HG03039 (cell line): ENCODE results near the gene UBE2E2.

Experiments
- ATAC-seq: cut with Tn5 transposase; IDR thresholded peaks from one replicate; pipeline ENCODE4 v1.9.1; 2021; ENCODE audit warnings: mild to moderate bottlenecking, moderate library complexity; ENCODE audit not compliant: unreplicated experiment

Gene UBE2E2

DNA sequence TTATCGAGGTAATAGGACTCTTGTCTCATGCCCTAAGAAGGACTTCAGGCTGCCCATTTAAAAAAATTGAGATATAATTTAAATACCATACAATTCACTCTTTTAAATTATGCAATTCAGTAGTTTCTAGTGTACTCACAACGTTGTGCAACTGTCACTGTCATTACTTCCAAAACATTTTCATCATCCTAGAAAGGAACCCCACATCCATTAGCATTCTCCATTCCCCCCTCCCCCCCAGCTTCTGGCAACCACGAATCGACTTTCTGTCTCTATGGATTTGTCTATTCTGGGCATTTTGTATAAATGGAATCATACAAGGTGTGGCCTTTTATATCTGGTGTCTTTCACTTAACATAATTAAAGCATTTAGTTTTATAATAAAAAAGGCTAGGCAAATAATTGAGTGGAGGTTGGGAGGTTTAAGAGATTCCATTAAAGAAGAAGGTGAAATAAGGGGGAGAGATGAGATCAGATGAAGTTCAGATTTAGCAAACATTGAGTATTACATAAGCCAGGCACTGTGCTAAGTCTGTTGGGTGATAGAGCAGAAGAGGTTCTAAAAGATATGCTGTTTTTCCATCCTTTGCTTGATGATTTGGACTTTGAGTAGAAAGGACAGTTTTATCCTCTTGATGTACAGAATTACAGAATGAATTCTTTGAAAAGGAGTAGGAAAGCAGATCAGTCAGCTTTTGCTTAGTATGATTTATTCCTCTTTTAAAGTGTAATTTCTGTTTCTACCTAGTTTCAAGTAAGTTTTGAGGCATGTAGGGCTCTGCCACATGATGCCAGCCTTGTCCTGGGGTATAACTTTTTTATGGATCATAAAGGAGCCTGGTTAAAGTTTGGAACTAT is 36.3 kb downstream of the UBE2E2 start:
- no peak for ATAC-seq

DNA sequence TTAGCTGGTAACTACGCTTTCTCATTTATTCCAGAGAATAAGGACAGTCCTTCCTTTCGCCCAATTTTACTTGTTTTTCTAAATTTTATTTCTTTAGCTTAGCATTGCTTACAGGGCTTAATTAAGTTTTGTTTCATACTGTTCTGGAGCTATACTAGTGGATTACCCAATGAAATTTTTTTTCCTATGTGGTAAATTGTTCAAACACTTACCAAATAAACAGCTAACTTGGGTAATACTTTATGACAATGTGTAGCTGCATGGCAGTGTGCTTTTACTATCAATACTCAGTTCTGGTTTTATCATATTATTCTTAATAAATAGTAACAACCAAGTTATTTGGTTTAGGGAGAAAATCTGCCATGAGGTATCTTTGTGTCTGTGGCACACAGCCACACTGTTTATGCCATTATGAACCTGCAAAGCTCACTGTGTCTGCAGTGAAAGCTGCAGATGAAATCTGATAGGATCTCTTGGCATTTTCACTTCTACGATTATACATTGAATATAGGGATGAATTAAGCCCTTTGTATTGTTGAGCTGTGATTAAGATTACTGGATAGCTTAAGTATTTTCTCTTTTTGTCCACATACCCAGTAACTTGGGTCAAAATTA is 37.2 kb downstream of the UBE2E2 start:
- ATAC-seq = no peak

DNA sequence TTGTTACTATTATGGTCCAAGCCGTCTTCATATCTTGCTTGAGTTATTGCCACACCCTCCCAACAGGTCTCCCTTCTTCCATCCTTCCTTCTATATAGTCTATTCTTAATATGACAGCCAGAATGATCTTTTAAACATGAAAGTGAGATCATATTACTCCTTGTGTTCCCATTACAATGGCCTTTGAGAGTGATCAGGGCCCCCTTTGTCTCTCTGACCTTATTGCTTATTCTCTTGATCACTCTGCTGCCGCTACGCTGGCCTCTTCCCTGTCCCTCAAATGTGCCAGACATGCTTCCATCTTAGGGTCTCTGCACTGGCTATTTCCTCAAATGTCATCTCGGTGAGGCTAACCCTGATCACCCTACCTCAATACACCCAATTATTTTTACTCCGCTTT is 38.1 kb downstream of the UBE2E2 start:
- no peak for ATAC-seq

DNA sequence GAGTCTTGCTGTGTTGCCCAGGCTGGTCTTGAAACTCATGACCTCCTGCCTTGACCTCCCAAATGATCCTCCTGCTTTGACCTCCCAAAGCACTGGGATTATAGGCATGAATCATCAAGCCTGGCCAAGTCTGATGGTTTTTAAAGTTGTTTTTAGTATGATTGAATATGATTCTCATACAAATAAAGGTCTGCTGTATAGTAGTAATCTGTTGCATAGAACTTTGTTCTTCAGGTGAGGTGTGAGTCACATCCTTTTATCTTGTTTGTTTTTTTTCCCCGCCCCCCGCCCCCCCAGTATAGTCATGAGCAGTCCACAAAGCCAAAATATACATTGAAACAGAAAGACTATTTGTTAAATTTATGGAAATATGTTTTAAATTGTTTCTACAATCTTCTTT is 39.0 kb downstream of the UBE2E2 start:
- ATAC-seq = no peak

DNA sequence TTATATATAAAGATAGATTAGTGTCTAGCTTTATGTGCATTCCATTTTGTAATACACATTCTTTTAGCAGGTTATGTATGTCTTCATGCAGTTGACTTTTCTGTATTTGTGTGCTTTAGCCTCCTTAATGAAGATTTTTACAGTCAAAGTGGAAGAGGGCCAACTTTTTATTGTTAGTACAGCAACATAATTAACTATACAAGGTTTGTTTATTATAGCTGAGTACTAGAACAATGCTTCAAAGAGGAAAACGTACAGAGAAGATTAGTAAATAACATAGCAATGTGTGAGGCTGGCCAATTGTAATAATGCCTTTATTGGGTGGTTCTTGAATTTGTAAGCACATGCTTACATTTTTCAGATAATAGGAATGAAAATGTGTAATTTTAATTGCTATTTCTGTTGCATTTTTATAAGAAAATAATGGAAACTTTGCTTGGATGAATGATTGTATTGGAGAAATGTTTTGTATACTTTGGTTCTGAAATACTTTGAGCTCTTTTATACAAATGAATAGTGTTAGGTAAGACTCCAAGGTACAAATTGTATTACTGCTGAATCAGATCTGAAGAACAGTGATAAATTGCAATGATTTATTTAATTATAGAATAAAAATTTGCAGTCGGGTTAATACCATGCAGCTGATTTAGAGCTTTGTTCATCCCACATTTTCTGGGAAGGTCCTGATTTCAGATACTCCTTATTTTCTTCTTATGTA is 41.4 kb downstream of the UBE2E2 start:
- ATAC-seq = no peak

DNA sequence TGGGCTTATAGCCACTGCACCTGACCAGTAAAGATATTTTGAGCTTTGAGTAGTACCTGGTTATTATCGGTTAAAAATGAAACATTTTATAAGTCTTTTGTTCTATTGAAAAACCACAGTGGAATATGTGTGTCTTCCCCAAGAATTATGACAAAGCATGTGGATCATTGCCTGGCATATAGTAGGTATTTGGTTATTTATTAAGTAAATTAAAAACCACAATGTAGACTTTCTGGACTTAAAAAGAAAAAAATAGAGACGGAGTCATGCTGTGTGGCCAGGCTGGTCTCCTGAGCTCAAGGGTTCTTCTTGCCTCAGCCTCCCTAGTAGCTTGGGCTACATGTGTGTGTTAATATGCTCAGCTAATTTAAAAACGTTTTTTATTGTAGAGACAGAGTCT is 43.5 kb downstream of the UBE2E2 start:
- ATAC-seq = no peak

DNA sequence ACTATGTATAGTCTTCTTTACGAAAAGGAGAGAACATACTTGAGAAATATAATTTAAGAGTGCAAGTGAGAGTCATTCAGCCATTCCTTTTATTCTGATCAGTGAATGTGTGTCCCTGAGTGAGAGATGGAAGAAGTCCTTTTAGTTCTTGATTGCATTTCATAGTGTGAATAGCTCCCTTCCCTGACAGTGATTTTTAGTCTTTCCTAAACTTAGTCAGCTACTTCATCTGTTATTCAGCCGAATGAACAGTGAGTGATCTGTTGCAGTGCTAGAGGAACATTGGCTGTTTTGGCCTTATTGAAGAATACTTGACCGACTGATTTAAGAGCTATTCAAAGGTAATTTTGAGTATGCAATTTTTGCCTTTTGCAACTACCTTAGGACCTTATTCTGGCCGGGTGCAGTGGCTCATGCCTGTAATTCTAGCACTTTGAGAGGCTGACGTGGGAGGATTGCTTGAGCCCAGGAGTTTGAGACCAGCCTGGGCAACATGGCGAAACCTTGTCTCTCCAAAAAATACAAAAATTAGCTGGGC is 45.5 kb downstream of the UBE2E2 start:
- no peak for ATAC-seq

DNA sequence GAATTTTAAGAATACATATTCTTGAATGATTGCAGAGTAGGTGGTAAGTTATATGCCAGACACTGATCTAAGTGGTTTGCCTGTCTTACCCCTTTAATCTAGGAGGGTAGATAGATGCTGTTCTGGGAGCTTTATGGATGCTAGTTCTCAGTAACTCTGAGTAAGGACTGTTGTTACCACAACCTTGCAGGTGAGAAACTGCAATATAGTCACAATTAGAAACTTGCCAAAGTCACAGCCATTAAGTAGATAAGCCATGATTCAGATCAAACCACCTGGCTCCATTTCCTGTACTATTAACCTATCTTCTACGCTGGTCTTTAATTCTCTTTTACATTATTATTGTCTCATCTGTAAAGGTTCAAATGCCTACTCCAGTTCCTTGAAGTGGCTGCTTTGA is 46.8 kb downstream of the UBE2E2 start:
- ATAC-seq = no peak

DNA sequence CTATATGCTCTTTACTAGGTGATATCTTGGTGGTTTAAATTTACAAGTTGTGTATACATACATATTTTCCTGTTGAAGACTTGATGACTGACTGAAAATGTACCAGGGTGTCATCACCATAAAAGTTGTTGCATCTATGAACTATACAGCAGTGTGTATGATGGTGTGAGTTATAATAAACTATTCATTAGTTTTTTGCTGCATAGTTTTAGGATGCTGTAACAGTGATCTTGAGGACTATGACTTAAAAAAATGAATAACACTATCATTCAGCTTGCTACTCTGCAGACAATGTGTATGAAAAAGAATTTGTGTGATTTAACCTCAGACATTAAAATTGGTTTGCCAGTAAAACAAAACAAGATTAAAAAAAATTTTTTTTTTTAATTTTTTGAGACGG is 49.0 kb downstream of the UBE2E2 start:
- ATAC-seq = no peak

DNA sequence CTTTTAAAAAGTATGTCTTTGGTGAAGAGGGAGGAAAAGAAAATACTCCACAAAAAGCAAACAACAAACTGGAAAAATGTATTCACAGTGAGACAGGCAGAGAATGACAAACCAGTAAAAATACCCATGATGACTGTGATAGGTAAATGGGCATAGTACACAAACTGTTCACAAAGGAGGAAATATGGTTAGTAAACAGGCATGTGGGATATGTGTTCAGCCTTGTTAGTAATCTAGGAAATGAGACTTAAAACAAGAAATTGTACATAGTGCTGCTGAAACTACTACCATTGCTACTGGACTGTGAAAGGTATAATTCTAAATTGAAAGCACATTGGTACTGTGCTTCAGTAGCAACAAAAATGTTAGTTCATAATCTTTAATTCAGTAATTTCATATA is 50.1 kb downstream of the UBE2E2 start:
- peak; percentile 71 for ATAC-seq

DNA sequence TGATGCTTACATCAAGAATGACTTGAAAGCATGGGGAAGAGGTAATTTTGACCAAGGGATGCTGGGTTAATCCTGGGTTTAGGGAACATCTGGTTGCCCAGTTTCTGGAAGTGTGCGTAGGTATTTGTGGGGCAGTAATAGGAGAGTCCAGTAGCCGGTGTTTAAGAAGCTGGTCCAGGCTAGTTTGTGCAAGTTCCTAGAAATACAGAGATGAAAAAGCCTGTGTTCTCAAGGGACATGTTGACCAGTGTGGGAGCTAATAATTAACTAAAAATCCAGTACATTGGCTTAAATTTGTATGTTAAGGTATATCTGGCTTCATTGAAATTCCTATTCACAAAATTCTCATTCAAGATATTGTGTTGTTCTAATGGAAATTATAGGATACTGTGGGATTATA is 51.2 kb downstream of the UBE2E2 start:
- ATAC-seq = no peak

DNA sequence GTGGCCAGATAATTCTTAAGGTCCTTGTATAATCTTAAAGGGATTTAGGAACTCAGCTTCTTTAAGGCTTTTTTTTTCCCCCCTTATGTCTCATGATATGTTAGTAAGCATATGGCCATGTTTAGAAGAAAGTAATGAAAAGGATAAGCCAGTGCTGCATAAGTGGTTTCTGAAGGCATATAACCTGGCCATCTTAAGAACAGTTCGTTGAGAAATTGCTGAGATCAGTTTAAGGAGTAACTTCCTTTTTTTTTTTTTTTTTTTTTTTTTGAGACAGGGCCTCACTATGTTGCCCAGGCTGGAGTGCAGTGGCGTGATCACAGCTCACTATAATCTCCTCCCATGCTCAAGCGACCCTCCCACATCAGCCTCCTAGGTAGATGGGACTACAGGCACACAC is 51.7 kb downstream of the UBE2E2 start:
- ATAC-seq = no peak

DNA sequence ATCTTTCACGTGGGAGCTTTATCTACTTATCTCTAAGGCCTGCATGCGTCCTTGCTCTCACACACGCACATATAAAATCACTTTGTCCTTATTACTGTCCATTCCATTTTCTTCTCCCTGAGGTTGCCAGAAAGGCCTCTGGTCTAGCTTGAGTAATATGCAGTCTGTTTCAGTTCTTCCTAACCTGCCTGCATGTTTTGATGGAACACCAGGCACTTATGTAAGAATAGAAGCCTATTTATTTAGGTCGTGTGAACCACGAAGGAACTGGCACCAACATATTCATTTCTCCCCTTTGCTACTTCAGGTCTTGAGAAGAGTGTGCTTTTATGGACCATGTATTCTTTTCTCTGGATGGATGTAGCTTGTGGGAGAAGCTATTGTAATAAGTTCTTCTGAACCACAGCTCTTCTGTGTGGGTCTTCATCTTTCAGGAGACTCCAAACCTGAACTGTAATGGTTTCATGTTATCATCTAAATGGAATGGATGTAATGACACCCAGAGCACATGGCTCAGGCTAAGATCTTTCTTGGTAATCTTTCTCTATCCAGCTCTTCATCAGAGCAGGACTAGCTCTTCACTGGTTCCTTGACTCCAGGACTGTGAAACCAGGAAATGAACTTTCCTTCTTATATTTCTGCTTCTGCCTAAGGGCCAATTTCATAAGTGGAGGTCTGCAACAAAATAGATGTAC is 53.8 kb downstream of the UBE2E2 start:
- no peak for ATAC-seq

DNA sequence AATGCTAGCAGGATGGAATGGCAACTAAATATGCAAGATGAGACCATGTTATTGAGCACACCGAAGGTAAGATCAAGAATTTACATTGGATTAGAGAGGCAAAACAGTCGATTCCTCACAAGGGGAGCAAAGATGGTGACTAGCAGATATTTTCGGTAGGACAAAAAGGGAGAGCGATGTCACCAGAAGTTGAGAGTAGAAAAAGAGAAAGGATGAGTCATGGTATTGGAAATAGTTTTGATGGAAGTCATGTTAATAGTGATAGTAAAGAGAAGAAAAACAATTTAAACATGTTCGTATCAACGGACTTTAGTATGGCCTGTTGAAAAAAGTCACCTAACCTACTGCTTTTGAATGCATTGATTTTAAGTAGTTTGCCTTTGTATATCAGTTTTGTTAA is 55.0 kb downstream of the UBE2E2 start:
- ATAC-seq = no peak

DNA sequence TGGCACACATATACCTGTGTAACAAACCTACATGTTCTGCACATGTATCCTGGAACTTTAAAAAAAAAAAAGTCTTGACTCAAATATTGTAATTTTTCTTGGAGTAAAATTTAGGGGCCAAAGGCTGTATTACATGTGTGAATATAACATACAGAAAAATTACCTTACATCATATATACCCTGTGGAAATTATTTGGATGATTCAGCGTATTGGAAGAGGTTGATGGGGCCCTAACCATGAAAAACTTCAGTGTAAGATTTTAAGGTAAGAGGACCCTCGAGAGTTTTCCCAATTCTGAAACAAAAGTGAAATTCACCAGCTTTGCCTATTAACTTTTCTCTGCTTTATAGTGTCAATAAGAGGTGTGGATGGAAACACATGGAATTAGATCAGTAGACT is 56.4 kb downstream of the UBE2E2 start:
- no peak for ATAC-seq

DNA sequence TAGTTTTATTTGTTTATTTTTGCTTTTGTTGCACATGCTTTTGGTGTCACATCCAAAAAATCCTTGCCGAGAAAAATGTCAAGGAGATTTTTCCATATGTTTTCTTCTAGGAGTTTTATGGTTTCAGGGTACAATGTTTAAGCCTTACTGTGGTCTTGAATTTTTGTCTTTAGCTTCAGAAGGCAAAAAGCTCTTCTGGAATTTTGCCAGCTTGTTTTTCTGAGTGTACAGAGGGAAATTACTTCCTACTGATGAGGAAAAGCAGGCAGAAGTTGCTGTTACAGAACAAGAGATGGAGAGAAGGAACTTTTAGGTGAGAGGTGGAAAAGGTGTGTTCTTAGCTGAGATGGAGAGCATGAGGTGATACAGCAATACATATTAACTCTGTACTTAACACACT is 59.6 kb downstream of the UBE2E2 start:
- no peak for ATAC-seq

DNA sequence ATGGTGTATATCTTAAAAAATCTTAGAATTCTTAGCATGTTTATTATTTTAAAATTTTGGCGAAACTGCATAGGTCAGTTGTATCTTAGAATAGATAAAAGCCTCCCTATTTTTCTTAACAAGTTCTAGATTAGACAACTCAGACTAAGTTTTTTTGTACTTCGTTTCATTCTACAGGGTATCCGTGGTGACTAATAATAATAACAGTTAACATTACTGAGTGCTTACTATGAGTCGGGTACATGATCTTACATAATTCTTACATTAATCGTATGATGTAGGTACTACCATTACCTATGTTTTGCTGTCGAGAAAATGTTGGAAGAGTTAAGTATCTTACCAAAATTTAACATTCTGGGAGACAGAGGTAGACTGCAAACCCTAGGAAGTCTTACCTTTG is 60.7 kb downstream of the UBE2E2 start:
- no peak for ATAC-seq

DNA sequence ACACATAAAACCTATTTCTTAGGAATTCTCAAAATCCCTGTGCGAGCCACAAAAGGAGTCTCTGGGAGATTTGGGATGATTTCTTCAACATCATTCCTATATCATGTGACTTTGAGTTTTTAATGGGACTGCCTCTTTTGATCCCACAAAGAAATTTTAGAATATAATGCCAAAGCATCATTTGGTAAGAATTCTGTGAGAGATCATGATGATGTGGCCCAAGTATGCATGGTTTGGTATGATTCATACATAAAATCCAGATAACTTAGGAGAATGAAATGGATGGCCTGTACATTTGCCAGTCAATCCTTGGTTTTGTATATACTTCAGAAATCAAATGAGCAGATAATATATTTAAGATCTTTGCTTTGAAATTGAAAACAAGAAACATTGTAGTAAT is 61.3 kb downstream of the UBE2E2 start:
- no peak for ATAC-seq

DNA sequence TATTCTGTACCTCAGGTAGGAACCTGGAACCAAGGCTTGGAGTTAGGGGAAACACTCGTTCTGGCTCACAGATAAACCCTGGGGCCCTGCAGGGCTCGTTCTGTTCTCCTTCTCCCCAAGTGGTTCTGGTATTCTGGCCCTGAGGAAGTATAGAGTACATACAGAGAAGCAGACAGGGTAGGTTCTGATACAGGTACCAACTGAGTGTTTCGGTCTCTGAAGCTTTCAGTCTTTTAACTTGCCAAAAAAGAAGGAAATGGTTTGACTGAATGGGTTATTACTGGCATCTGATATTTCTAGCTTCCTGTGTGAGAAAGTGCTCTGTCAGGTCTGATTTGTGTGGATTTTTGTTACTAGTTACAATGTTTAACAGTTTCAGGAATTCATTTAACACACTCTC is 67.3 kb downstream of the UBE2E2 start:
- ATAC-seq = no peak

DNA sequence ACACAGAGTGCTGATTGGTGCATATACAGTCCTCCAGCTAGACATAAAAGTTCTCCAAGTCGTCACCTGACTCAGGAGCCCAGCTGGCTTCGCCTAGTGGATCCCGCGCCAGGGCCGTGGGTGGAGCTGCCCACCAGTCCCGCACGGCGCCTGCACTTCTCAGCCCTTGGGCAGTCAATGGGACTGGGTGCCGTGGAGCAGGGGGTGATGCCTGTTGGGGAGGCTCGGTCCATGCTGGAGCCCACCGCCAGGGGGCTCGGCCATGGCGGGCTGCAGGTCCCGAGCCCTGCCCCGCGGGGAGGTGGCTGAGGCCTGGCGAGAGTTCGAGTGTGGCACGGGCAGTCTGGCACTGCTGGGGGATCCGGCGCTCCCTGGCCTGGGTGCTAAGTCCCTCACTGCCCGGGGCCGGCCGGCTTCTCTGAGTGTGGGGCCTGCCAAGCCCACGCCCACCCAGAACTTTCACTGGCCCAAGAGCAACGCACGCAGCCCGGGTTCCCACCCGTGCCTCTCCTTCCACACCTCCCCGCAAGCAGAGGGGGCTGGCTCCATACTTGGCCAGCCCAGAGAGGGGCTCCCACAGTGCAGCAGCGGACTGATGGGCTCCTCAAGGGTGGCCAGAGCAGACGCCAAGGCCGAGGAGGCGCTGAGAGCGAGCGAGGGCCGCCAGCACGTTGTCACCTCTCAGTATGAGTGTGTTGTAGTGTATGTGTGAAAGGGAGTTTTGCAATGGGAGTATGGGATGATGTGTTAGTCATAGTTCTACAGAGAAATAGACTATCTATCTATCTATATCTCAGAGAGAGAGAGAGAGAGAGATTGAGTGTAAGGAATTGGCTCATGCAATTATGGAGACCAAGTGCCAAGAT is 69.0 kb downstream of the UBE2E2 start:
- no peak for ATAC-seq
